Endothelial cell of umbilical vein (primary cell): Measurements from ENCODE around the gene MRM2. TPM values are rescaled to one million over a fixed set of nuclear protein-coding genes. Genes with fewer than 3 reads are reported as not detected.

Experiments
- BruUV-seq: library from RNA; stranded (reverse); fragments of 400-500 nt; replicated peaks from 2 replicates; lab custom pipeline; 2021; lab: Mats Ljungman, UMichigan
- CTCF ChIA-PET: fragments of 300-600, 350-600 bp; sonication (Branson Sonifier 250); formaldehyde crosslinking; loops from one replicate; lab custom pipeline; 2021; ENCODE audit warnings: antibody characterized with exemption, inconsistent platforms; lab: Charles Lee
- POLR2A ChIA-PET: fragments of 300-600, 350-600 bp; sonication (Branson Sonifier 250); formaldehyde crosslinking; loops from one replicate; lab custom pipeline; 2021; ENCODE audit warnings: antibody characterized with exemption, inconsistent platforms; lab: Charles Lee
- DNase-seq: peaks from one replicate; pipeline ENCODE4 v3.0.0-alpha.2; 2011; ENCODE audit warnings: low read depth, low spot score
- FAIRE-seq: peaks from 2 replicates; lab custom pipeline; 2011; peaks lifted over from hg19 to GRCh38; lab: Jason Lieb, UNC
- H2AFZ ChIP-seq: 2 replicates; pipeline ENCODE4 v1.6.0; 2012; ENCODE audit warnings: low read depth, low read length, control low read depth, inconsistent platforms
- H3K27ac ChIP-seq: 2 replicates; pipeline ENCODE4 v1.5.1; 2011; ENCODE audit warnings: low read depth, mild to moderate bottlenecking, control low read depth, low read length, moderate library complexity; ENCODE audit not compliant: insufficient read depth
- H3K27me3 ChIP-seq, 2 experiments: 2 replicates each; pipeline versions ENCODE4 v1.6.0 to v1.6.1; 2011; ENCODE audit warnings: low read length in 2 of 2, mixed read lengths in 1 of 2; ENCODE audit not compliant: control insufficient read depth in 2 of 2, insufficient read depth in 2 of 2
- H3K36me3 ChIP-seq, 2 experiments: 2 replicates in 1 of 2; 3 replicates in 1 of 2; pipeline ENCODE4 v1.5.1; 2011; ENCODE audit warnings: low read length in 2 of 2, mild to moderate bottlenecking in 1 of 2, moderate library complexity in 1 of 2; ENCODE audit not compliant: control insufficient read depth in 2 of 2, insufficient read depth in 2 of 2; ENCODE audit errors: extremely low read depth in 1 of 2
- H3K4me1 ChIP-seq: 3 replicates; pipeline ENCODE4 v1.5.1; 2011; ENCODE audit warnings: mild to moderate bottlenecking, low read length; ENCODE audit not compliant: control insufficient read depth, insufficient read depth; ENCODE audit errors: extremely low read depth
- H3K4me2 ChIP-seq: 2 replicates; pipeline ENCODE4 v1.6.1; 2011; ENCODE audit warnings: low read length, control low read depth, mixed read lengths; ENCODE audit not compliant: insufficient read depth
- H3K4me3 ChIP-seq, 3 experiments: fragments of 200-600 bp in 1 of 3; sonication (generic), shearing (Covaris generic) in 1 of 3; replicated peaks in 1 of 3; 2 replicates each; pipeline ENCODE4 v1.5.1; 2011 to 2016; ENCODE audit warnings: control low read depth in 3 of 3, low read length in 3 of 3, mild to moderate bottlenecking in 2 of 3, inconsistent platforms in 1 of 3, low read depth in 1 of 3, moderate library complexity in 1 of 3; ENCODE audit not compliant: insufficient read depth in 1 of 3
- H3K79me2 ChIP-seq: 2 replicates; pipeline ENCODE4 v1.6.0; 2012; ENCODE audit warnings: low read length, inconsistent platforms; ENCODE audit not compliant: control insufficient read depth, insufficient read depth
- H3K9ac ChIP-seq: replicated peaks from 2 replicates; pipeline ENCODE3; 2011; ENCODE audit warnings: low read length, control low read depth; ENCODE audit not compliant: insufficient read depth; ENCODE audit errors: extremely low read depth
- H3K9me1 ChIP-seq: replicated peaks from 3 replicates; pipeline ENCODE4 v1.6.0; 2011; ENCODE audit warnings: mild to moderate bottlenecking, low read length; ENCODE audit not compliant: control insufficient read depth, insufficient read depth; ENCODE audit errors: extremely low read depth
- H3K9me3 ChIP-seq: replicated peaks from 2 replicates; pipeline ENCODE4 v1.5.1; 2012; ENCODE audit warnings: low read length, inconsistent platforms; ENCODE audit not compliant: control insufficient read depth, insufficient read depth
- H4K20me1 ChIP-seq: replicated peaks from 2 replicates; pipeline ENCODE3; 2011; ENCODE audit warnings: mild to moderate bottlenecking, low read length; ENCODE audit not compliant: control insufficient read depth, insufficient read depth; ENCODE audit errors: extremely low read depth
- EZH2 ChIP-seq: IDR thresholded peaks from 2 replicates; pipeline ENCODE4 v1.6.1; 2012; ENCODE audit warnings: borderline replicate concordance, low read depth, mild to moderate bottlenecking, moderate library complexity, low read length, inconsistent platforms; ENCODE audit not compliant: severe bottlenecking
- JUN ChIP-seq: IDR thresholded peaks from 2 replicates; pipeline ENCODE4 v1.6.1; 2011; ENCODE audit warnings: borderline replicate concordance, low read depth; ENCODE audit not compliant: insufficient read length, insufficient read depth
- dilution Hi-C: fragments of 300-500 bp; cut with MboI; formaldehyde crosslinking; loops from one replicate; pipeline ENCODE4 v1.15.0; 2019; ENCODE audit warnings: low sequenced_read_pairs; ENCODE audit not compliant: extremely low pct_ligation_motif_present
- intact Hi-C: fragments of 100-400 bp; cut with micrococcal nuclease; formaldehyde crosslinking; loops from one replicate; pipeline ENCODE4 v1.10.0; 2022
- polyA plus RNA-seq, 4 experiments: library from polyadenylated mRNA; depleted of rRNA in 3 of 4; stranded (reverse) in 3 of 4; unstranded in 1 of 4; fragments of >200 nt; gene quantifications; 2 replicates each; pipeline versions ENCODE4 v1.2.1 to v1.2.3, GENCODE V29; 2011 to 2012; ENCODE audit warnings: missing spikeins in 1 of 4
- total RNA-seq: library from RNA; stranded (reverse); gene quantifications from 2 replicates; pipeline ENCODE4 v1.2.3, GENCODE V29; 2021
- TF ChIP-seq, protein P1 (sequence below), 2 donors: IDR thresholded peaks; 1 replicate in 1 of 2; 2 replicates in 1 of 2; pipeline ENCODE4 v1.5.1; 2011; ENCODE audit warnings: low read length in 2 of 2, mild to moderate bottlenecking in 2 of 2, moderate library complexity in 2 of 2, control low read depth in 1 of 2, inconsistent platforms in 1 of 2, low read depth in 1 of 2; ENCODE audit not compliant: insufficient read depth in 1 of 2; ENCODE audit errors: extremely low read depth in 1 of 2
- TF ChIP-seq, protein P2 (sequence below): IDR thresholded peaks from 2 replicates; pipeline ENCODE4 v1.6.1; 2011; ENCODE audit not compliant: insufficient read depth, insufficient read length

The MRM2 gene
- total and polyA plus RNA-seq, 2 donors (not counting 3 experiments of a cell fraction or from before 2014, with no cell fraction given), result 10.6 to 20.8 TPM

DNA sequence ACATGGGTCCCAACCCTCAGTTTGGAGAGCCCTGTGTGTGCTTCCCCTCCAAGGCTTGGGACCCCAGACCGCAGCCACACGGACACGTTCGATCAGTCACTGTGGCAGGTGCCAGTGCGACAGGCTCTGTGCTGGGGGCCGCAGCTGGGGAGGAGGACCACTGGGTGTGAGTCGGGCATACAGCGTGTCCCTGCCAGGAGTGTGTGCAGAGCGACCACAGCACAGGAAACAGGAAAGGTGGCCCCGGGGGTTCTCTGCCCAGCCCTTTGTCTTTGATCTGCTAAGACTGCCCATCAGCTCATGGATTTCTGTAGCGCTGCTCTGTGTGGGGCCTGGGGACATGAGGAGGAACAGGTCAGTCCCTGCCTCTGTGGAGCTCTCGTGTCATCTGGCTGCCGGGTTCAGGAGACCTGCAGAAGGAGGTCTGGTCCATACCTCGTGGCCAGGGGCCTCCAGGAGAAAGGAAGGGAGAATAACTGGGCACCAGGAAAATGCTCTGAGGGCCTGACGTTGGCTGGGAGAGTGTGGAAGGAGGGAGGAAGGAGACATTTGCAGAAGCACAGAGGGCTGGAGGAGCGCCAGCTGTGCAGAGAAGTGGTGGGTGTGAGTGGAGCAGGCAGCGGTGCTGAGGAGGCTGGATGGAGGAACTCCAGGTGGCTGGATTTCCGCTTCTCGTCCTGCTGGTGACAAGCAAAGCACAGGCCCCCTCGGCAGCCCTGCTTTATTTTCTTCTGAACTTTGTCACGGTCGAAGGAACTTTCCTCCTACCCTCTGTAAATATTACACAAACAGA lies 4.1 kb upstream of the MRM2 start:
- no peaks in the 10 kb centered on the region for H3K9me3 ChIP-seq
- H3K4me2 ChIP-seq, result no peak overlapping the region
- no peak for DNase-seq
- H3K27me3 ChIP-seq, result no peaks in the 10 kb centered on the region
- ChIA-PET POLR2A (no interaction called here), CTCF (interaction anchor here (1.1 to 2.4 kb wide), 2 partner anchors 11 to 102 kb away, joined by 4 to 25 read pairs; no protein-coding TSS in a partner anchor)
- BruUV-seq, result no TSS peak
- no peak for FAIRE-seq
- intact Hi-C loops, result no loop called here
- no peaks in the 10 kb centered on the region for H4K20me1 ChIP-seq
- H3K79me2 ChIP-seq, result peaks cover 5% of the 10 kb centered on the region
- no peaks in the 10 kb centered on the region for H3K9me1 ChIP-seq
- H3K9ac ChIP-seq, result no peak overlapping the region
- dilution Hi-C loops, result no loop called here
- peaks cover 23% of the 10 kb centered on the region for H3K4me1 ChIP-seq
- H3K36me3 ChIP-seq, result no peaks in the 10 kb centered on the region
- no peak for TF ChIP-seq EZH2
- TF ChIP-seq, protein P1, sequence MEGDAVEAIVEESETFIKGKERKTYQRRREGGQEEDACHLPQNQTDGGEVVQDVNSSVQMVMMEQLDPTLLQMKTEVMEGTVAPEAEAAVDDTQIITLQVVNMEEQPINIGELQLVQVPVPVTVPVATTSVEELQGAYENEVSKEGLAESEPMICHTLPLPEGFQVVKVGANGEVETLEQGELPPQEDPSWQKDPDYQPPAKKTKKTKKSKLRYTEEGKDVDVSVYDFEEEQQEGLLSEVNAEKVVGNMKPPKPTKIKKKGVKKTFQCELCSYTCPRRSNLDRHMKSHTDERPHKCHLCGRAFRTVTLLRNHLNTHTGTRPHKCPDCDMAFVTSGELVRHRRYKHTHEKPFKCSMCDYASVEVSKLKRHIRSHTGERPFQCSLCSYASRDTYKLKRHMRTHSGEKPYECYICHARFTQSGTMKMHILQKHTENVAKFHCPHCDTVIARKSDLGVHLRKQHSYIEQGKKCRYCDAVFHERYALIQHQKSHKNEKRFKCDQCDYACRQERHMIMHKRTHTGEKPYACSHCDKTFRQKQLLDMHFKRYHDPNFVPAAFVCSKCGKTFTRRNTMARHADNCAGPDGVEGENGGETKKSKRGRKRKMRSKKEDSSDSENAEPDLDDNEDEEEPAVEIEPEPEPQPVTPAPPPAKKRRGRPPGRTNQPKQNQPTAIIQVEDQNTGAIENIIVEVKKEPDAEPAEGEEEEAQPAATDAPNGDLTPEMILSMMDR (IDR thresholded peaks at IDR 0.05; ENCODE audit: extremely low read depth in 1 of 2, insufficient read depth in 1 of 2, low read depth in 1 of 2, low read length in 2 of 2), result no peak
- TF ChIP-seq, protein P2, sequence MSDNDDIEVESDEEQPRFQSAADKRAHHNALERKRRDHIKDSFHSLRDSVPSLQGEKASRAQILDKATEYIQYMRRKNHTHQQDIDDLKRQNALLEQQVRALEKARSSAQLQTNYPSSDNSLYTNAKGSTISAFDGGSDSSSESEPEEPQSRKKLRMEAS, result no peak
- TF ChIP-seq JUN, result no peak
- H3K4me3 ChIP-seq, result no peak overlapping the region
- H2AFZ ChIP-seq, result no peak overlapping the region
- no peak overlapping the region for H3K27ac ChIP-seq
